ENCODE results near the gene CDK6.

GRCh38 chr7:92670204-92670851 lies 166.0 kb downstream of the CDK6 start:
- TF ChIP-seq CTCF (conservative IDR thresholded peaks at IDR 0.05; ENCODE audit: low read depth, low read length): no peak
- TF ChIP-seq EZH2 (IDR thresholded peaks at IDR 0.05; ENCODE audit: low read length, unreplicated experiment): no peak
